Ovary (tissue), 3 donors: ENCODE data around the gene SDK1.

ENCODE experiments used
- EP300 ChIP-seq: sonication (generic); formaldehyde crosslinking; IDR thresholded peaks from one replicate; pipeline ENCODE4 v1.6.1; 2017; ENCODE audit warnings: antibody characterized with exemption
- POLR2A ChIP-seq: fragments of 450-650 bp; IDR thresholded peaks from one replicate; pipeline ENCODE4 v1.6.1; 2017; ENCODE audit warnings: antibody characterized with exemption, mild to moderate bottlenecking, moderate library complexity
- TF ChIP-seq, protein P1 (sequence below), 3 donors: fragments of 450-650 bp in 2 of 3; fragments of 200-600 bp in 1 of 3; IDR thresholded peaks; one replicate each; pipeline versions ENCODE4 v1.5.1 to v1.8.0; 2016 to 2022; ENCODE audit warnings: antibody characterized with exemption in 3 of 3, mild to moderate bottlenecking in 1 of 3
- donor health status: DM: no; HTN: no; CAD: no.

DNA sequence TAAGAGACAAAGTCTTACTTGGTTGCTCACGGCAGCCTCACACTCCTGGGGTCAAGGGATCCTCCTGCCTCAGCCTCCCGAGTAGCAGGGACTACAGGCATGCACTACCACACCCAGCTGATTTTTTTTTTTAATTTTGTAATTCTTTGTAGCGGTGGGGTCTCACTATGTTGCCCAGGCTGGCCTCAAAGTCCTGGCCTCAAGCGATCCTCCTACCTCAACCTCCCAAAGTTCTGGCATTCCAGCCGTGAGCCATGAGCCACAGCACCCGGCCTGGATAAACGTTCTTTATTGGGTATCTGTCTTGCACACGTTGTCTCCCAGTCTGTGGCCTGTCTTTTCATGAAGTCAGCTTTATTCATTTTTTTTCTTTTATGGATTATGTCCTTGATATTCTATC is 744.9 kb downstream of the SDK1 start:
- TF ChIP-seq, protein P1, sequence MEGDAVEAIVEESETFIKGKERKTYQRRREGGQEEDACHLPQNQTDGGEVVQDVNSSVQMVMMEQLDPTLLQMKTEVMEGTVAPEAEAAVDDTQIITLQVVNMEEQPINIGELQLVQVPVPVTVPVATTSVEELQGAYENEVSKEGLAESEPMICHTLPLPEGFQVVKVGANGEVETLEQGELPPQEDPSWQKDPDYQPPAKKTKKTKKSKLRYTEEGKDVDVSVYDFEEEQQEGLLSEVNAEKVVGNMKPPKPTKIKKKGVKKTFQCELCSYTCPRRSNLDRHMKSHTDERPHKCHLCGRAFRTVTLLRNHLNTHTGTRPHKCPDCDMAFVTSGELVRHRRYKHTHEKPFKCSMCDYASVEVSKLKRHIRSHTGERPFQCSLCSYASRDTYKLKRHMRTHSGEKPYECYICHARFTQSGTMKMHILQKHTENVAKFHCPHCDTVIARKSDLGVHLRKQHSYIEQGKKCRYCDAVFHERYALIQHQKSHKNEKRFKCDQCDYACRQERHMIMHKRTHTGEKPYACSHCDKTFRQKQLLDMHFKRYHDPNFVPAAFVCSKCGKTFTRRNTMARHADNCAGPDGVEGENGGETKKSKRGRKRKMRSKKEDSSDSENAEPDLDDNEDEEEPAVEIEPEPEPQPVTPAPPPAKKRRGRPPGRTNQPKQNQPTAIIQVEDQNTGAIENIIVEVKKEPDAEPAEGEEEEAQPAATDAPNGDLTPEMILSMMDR (IDR thresholded peaks at IDR 0.05), result no peak
- TF ChIP-seq POLR2A (no peak), EP300 (no peak)
